Astrocyte (in vitro differentiated cells and primary cell): ENCODE data around the gene KCNIP2.

Source experiments
- CTCF ChIP-seq: IDR thresholded peaks from 2 replicates; pipeline ENCODE4 v1.5.1; 2011; ENCODE audit warnings: low read depth, mild to moderate bottlenecking, inconsistent platforms, low read length, moderate library complexity; ENCODE audit not compliant: insufficient read depth
- EZH2 ChIP-seq: IDR thresholded peaks from 2 replicates; pipeline ENCODE4 v1.6.1; 2012; ENCODE audit warnings: mild to moderate bottlenecking, low read length, inconsistent platforms; ENCODE audit not compliant: insufficient read depth

GRCh38 chr10:101848408-101848807 lies 4.8 kb upstream of the KCNIP2 start:
- TF ChIP-seq CTCF: no peak
- no peak for TF ChIP-seq EZH2
